Measurements from ENCODE around the gene CD248.
"Not testable (repeated sequence)": the region's sequence is repeated elsewhere in the genome, so short reads cannot be mapped to it uniquely, and the experiment has no call there.

CD248 gene

DNA sequence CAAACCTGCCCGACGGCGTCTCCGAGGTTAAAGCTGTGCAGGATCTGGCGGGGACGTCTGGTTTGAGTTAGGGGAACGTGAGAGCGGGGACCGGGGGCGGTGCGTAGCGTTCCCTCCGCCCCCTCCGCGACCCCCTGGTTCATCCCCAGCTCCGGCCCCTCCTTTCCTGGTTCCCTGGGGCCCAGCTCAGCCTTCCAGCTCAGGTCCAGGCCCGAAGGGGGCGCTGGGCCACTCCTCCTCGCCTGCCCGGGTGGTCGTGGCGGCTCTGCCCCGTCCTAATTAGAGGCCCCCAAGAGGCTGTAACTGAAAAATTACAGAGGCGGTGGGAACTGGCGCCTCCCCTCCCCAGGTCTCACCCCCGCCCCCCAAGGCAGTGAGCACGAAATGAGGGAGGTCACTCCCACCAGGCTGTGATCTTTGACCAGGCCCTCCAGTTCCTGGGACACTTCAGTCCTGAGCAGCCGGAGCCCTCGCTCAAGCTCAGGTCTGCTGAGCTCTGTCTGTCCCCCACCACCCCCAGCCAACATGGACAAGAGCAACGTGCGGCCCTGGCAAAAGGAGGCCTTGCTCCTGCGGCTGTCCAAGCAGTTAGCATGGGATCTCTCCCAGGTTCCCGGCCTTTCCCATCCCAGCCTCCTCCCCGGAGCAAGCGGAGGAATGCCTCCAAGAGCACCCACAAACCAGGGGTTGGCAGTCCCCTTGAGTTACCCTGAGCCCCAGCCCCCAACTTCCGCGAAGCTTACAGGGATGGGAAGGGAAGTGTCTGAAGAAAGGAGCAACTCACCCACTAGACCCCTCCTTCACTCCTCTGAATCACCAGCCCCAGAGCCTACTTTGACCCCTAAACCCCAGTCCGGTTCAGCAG lies 3.3 kb downstream of the CD248 start:
- DNase-seq (ENCODE audit: low spot score), result no peak

DNA sequence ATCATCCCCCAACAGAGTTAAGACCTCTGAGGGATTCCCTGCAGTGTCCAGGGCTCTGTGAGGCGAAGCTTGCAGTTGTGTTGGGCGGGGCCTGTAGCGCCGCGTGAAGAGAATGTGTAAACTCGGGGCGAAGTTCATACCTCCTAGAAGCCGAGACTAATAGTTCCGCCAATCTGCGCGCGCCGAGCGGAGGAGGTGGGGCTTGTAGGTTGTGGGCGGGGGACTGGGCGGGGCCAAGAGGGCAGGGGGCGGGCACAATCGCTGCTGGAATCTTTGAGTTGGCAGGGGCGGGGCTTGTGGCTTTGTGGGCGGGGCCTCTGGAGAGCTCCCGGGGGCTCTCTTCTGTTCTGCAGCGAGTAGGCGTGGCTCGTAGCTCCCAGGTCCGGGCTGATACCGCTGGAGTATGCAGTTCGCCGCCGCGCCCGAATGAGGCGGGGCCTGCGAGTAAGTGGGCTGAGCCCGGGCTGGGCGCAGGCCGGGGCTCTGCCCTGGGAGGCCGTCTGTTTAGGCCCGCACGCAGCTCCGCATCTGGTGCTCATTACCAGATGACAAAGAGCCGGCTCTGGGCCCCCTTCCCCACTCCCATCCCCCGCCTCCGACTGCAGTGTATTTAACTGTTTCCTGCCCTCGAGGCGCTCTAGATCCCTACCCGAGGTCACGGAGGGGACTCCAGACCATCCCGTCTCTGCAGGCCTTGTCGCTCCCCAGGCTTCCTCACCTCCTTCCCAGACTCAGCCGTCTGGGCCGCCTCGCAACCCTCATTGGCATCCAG lies 4.1 kb downstream of the CD248 start:
- peak; percentile 98 for DNase-seq (ENCODE audit: low spot score)

DNA sequence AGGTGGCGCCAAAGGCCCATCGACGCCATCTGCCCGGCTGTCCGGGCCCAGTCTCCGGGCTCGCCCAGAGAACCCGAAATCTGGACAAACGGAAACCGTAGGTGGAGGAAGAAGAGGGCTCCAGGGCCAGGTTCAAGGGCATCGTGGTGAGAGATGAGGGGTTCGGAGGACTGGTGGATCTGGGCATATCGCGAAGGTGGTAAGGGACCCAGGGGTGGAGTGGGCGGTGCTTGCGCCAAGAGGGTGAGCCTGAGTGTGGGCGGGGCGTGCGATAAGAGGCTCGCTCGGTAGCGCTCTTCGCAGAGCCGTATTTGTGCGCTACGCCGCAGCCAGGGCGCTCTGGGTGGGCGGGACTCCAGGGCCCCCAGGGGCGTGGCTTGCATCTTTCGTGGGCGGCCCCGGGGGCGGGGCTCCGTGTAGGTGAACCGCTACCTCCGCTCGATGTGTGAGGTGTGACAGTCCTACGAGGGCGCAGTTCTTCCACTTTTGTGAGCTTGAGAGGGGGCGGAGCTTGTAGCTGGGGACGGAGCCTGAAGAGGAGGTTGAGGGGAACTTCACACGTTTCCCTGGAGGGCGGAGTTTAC lies 4.8 kb downstream of the CD248 start:
- DNase-seq (ENCODE audit: low spot score), result peak; percentile 86

DNA sequence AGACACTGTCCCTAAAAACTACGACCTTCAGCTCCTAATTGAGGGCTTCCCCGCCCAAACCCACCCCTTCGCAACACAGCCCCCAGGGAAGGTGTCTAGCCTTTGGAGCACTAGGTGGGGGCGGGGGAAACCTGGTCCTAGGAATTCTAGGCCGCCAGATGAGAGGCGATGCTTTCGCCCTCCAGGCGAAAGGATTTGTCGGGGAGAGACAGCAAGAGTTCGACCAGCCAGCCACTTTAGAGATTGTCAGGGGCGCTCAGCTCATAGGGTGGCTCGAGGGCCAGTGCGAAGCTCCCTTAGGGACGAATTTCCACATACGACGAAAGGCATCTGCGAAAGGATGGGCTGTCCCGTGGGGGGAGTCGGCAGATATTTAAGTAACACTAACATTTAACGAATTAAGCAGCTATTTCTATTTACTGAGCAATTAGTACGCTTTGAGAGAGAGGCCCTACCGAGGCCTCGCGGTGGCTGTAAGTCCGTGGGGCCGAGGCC lies 5.3 kb downstream of the CD248 start:
- no peak for DNase-seq (ENCODE audit: low spot score)

DNA sequence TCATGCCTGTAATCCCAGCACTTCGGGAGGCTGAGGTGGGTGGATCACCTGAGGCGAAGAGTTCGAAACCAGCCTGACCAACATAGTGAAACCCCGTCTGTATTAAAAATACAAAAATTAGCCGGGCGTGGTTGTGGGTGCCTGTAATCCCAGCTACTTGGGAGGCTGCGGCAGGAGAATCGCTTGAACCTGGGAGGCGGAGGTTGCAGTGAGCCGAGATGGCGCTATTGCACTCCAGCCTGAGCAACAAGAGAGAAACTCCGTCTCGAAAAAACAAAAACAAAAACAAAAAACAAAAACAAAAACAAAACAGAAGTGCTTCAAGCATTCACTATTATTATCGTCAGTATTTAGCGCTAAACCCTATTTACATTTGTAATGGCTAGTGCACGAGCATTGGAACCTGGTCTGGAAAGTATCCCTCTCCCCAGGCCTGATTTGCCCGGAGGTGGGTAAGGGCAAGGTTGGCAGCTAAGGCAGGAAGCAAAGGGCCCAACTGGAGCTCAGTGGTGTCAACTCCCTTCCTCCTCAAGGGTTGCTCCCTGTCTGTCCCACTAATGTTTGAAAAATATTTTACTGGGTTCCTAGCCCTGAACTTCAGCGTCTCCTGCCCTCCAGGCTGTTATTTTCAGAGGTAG lies 5.9 kb downstream of the CD248 start:
- DNase-seq (ENCODE audit: low spot score), result not testable (repeated sequence)

DNA sequence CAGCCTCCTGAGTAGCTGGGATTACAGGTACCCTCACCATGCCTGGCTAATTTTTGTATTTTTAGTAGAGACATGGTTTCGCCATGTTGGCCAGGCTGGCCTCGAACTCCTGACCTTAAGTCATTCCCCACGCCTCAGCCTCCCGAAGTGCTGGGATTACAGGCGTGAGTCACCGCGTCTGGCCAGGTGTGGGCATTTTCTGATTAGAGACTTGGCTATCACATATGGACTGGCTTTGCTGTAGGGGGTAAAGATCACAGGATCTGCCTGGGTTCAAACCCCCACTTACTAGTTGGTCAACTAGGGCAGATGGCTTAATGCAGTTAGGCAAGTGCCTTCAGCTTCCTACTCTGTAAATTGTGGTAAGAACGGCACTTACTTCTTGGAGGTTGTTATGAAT lies 6.5 kb downstream of the CD248 start:
- no peak for DNase-seq (ENCODE audit: low spot score)

DNA sequence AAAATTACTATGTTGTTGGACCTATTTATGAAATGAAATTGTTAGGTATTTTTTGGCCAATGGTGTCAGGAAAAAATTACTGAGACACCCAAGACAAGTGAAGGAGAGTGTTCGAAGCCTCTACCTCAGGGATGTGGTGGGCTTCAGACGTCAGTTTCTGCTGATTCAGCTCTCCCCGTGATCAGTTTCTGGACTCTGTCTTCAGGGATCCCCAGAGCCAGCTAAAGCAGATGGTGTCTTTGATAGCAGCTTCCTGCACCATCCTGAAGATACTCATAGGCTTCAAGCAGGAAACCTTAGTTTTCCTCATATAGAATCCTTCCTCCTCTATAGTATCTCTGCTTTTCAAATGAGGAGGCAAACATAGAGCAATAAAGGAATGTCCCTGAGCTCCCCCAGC lies 7.4 kb downstream of the CD248 start:
- no peak for DNase-seq (ENCODE audit: low spot score)

DNA sequence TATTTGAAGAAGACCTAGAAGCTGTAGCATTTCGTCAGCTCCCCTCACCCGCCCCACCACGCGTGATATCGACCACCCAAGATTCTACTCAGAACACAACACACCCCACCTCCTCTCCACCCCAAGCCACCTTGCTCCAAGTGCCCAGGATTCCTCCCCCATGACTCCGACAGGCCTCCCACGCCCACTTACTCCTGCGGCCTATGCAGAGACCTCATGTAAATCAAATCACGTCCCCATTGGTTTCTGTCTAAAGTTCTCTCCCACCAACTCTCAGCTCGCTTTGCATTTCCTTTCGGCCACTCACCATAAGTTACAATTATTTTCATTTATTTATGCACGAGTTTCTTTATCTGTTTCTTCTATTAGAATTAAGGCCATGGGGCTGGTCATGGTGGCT lies 14.2 kb downstream of the CD248 start:
- DNase-seq (ENCODE audit: low spot score), result no peak

DNA sequence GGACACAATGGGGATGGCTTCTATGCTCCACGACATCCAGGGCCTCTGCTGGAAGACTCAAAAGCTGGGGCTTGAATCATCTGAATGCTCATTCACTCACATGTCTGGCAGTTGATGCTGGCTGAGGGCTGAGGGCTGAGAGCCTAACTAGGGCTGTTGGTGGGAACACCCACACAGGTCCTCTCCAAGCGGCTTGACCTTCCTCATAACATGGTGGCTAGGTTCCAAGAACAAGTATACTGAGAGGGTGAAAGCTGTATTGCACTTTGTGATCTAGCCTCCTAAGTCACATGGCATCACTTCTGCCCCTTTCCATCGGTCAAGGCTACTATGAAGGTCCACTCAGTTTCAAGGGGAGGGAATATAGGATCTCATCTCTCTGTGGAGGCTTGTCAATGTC lies 17.7 kb downstream of the CD248 start:
- no peak for DNase-seq (ENCODE audit: low spot score)

DNA sequence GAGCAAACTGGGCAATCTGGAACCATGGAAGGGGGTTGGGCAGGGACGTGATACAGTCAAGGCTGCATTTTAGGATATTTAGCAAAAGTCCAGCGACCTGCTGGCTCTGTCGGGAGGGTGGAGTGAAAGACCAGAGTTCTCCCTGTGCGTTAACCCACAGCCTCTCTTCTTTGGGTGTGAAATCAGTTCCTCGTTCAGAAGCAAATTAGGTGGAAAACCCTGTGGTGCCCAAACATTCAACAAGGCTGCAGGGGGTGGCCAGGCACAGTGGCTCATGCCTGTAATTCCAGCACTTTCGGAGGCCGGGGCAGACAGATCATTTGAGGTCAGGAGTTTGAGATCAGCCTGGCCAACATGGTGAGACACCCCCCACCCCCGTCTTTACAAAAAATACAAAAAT lies 19.2 kb downstream of the CD248 start:
- DNase-seq (ENCODE audit: low spot score), result no peak

DNA sequence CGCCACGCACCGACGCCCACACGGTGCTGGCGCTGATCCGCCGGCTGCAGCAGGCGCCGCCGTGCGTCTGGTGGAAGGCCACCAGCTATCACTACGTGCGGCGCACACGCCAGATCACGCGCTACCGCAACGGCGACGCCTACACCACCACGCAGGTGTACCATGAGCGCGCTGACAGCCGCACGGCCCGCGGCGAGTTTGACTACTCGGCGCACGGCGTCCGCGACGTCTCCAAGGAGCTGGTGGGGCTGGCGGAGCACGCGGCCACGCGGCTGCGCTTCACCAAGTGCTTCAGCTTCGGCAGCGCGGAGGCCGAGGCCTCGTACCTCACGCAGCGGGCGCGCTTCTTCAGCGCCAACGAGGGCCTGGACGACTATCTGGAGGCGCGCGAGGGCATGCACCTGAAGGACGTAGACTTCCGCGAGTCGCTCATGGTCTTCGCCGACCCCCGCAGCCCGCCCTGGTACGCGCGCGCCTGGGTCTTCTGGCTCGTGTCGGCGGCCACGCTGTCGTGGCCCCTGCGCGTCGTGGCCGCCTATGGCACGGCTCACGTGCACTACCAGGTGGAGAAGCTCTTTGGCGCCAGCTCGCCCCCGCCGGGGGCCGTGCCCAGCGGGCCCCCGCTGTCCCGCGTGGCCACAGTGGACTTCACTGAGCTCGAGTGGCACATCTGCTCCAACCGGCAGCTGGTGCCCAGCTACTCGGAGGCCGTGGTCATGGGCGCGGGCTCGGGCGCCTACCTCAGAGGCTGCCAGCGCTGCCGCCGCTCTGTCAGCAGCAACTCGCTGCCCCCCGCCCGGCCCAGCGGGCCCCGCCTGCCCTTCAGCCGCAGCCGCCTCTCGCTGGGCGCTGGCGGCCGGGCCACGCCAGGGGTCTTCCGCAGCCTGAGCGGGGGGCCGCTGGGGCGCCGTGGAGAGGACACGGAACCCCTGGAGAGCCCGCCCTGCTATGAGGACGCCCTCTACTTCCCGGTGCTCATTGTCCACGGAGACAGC lies 21.9 kb downstream of the CD248 start:
- no peak for DNase-seq (ENCODE audit: low spot score)

DNA sequence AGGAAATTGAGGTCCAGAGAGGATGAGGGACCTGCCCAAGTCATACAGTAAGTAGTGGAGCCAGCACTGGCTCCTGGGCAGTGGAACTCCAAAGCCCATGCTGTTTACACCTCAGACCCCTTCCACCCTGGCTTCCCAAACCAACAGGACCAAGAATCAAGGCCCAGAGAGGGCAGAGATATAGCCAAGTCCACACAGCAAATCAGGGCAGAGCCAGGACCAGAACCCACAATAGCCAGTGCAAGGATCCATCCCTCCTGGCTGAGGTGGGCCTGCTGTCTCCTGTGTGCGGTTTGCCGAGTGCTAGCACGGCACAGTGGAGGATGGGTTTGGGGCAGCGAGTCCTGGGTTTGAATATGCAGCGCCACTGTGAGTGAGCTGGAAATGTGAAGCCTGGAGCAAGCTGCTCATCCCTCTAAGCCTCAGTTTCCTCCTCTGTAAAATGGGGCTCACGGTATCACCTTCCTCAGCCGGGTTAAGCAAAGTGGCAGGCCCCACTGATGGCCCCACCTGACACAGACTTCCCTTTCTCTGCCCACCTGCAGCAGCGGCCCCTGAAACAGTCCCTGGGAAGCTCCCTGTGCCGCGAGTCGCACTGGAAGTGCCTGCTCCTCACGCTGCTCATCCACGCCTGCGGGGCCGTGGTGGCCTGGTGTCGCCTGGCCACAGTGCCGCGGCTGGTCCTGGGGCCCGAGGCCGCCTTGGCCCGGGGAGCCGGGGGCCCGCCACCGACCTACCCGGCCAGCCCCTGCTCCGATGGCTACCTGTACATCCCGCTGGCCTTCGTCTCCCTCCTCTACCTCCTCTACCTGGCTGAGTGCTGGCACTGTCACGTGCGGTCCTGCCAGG lies 22.8 kb downstream of the CD248 start:
- no peak for DNase-seq (ENCODE audit: low spot score)

DNA sequence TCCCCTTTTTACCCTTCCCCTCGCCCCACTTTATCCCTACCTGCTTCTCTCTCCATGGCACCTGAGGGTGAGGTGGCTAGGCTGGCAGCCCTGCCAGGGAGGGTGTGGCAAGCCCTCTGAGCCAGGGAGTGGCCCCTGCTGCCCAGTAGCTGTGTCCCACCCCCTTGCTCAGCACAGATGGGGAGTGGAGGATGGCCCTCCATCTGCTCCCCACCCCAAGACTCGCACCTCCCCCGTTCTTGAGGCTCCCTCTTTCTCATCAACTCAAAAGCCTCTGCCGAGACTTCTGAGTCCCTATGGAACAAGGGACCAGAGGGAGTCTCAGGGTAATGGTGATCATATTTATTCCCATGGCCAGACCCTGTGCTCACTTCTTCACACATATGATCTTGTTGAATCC lies 23.5 kb downstream of the CD248 start:
- no peak for DNase-seq (ENCODE audit: low spot score)

DNA sequence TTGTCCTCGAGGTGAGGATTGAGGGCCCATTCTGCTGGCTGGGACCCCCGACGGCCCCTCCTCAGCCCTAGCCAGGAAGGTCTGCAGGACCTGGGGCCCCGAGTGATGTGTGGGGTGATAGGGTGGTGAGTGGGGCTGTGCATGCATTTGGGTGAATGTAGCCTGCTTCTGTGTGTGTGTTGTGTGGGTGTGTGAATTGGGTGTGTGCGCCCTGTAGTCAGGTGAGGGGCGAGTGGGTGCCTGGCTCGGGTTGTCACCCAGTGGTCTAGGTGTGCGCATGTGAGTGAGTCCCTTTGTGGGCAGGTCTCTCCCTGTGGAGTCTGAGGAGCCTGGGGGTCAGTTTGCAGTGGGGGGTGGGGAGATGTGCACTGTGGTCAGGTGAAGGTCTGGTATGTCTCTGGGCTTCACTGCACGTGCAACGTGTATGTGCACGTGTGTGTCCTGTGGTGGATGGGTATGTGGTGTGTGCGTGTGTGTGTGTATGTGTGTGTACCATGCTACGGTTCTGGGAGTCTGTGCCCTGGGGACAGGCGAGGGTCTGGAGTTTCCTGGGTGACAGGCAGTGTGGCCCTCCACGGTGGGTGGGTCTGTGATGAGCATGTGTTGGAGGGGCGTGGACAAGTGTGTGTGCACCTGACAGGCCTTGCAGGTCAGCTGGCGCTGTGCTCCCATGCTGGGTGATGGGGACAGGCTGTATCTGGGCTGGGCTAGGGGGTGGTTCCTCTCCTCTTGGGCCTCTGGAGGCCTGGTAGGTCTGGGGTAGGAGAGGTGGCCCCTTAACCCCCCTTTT lies 24.1 kb downstream of the CD248 start:
- DNase-seq (ENCODE audit: low spot score), result no peak

DNA sequence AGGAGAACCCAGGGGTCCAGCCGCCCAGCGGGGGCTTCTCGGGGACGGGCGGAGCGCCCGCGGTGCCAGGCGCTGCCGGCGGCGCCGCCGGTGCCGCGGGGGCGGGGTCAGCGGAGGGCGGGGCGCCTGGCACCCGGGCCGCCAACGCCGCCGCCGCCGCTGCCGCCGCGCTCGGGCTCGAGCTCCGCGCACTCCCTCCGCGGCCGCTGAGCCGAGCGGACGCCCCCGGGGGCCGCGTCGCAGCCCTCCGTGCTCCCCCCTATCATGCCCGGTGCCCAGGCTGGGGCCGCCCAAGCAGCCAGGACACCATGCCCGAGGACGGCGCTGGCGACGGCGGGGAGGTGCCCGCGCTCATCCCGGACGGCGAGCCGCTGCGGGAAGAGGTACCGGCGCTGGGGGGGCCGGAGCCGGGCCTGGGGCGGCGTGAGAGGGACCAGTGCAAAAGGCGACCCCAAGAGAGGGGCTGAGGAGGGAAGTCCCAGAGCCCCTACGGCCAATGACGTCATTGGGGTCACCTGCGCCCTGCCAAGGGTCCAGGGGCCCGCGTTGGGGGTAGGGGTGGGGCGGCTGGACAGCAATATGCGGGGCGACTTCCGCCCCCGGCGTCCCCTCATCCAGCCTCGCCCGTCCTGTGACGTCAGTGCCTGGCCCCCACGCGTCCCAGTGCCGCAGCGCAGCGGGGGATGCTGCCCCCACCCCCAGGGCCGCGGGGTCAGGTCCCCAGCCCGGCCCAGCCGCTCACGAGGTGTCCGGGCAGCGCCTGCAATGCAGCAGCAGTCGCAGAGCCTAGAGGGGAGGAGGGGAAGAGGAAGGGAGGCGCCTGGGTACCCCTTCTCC lies 24.9 kb downstream of the CD248 start, which contains the start of gene TMEM151A:
Gene TMEM151A (plus strand): TSS at position 189 of the 837 bp plus-strand sequence. CDS start 120 bp downstream, at position 309.
- DNase-seq (ENCODE audit: low spot score), result no peak

DNA sequence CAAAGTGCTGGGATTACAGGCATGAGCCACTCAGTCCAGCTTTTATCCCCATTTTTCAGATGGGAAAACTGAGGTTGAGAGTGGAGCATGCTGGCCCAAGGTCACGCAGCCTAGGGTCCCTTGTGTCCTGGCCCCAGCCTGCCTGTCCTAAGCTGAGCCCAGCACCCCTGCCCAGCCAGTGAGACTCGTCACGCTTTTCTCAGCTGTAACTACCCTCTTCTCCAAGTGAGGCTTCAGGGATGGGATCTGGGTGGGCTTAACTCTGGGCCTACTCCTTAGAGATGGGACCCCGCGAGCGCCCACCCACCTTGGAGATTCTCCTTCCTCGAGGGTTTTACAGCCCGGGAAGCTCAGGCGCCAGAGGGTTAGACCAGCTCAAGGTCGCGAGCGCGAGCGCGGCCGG lies 25.5 kb downstream of the CD248 start:
- DNase-seq (ENCODE audit: low spot score), result no peak

DNA sequence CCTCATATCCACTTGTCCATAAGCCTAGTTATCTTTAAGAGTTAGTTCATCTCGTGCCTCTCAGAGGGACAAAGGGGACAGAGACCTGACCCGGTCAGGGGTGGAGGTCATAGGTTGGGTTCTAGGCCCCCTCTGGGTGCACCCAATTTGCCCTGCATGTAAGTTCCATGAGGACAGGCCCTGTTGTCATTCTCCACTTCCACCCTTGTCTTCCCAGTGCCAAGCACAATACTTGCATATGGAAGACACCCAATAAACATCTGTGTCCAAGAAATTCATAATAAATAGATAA lies 26.6 kb downstream of the CD248 start:
- no peak for DNase-seq (ENCODE audit: low spot score)

DNA sequence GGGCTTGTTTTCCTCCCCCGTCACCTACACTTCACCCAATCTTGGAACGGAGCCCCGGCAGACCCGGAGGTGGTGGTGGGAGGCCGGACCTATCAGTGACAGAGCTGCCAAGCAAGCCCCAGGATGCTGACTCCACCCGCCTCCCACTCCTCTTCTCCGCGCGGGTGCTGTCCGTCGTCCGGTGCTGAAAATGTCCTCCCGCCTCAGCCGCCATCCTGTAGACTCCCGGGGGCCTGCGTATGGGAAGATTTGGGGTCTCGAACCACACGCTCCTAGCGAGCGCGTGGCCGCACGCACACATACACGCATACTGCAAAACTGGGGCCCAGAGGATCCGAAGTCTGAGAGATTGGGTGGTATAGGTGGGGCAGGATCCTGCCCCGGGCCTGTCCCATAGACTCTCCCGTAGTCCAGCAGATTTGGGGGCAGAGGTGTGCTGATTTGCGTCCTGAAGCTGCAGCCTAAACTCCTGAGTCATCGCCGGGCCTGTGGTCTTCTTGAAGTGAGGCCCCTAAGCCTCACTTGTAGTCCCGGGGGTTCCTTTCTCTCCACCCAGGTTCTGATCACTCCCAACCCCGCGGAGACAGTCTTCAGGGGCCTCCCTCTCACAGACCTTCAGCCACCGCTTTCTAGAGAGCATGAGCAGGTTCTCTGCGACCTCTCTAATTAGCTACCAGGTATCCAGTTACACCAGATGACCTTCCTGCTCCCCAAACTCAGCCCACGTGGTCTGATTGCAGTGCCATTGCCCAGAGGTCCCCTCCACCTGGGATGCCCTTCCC lies 27.1 kb downstream of the CD248 start:
- peak; percentile 85 for DNase-seq (ENCODE audit: low spot score)

Data from AG08396 (cell line).